Measurements from ENCODE around the gene HEMK1.
A peak's percentile ranks its signal among the peaks of the same experiment; 100 is the strongest.

The HEMK1 gene

GRCh38 chr3:50542177-50543034 is 26.9 kb upstream of the HEMK1 start:
- peak in 1 of 2 donors; percentile 23 for DNase-seq (ENCODE audit: extremely low read depth in 1 of 2, low read depth in 1 of 2)

- no peak for DNase-seq (ENCODE audit: extremely low read depth in 1 of 2, low read depth in 1 of 2)
These were observed 23.5 kb upstream of the HEMK1 start for GRCh38 chr3:50545781-50546180.

GRCh38 chr3:50549226-50549625 is 20.1 kb upstream of the HEMK1 start:
- DNase-seq (ENCODE audit: extremely low read depth in 1 of 2, low read depth in 1 of 2), result no peak

- DNase-seq (ENCODE audit: extremely low read depth in 1 of 2, low read depth in 1 of 2), result peak; percentile 21 to 49
These were observed 19.1 kb upstream of the HEMK1 start for GRCh38 chr3:50550079-50550736.

- no peak for DNase-seq (ENCODE audit: extremely low read depth in 1 of 2, low read depth in 1 of 2)
These were observed 18.2 kb upstream of the HEMK1 start for GRCh38 chr3:50551054-50551659.

GRCh38 chr3:50551681-50552435 is 17.5 kb upstream of the HEMK1 start:
- no peak for DNase-seq (ENCODE audit: extremely low read depth in 1 of 2, low read depth in 1 of 2)

GRCh38 chr3:50552598-50552997 is 16.7 kb upstream of the HEMK1 start:
- DNase-seq (ENCODE audit: extremely low read depth in 1 of 2, low read depth in 1 of 2), result no peak

- DNase-seq (ENCODE audit: extremely low read depth in 1 of 2, low read depth in 1 of 2), result no peak
These were observed 14.8 kb upstream of the HEMK1 start for GRCh38 chr3:50554553-50554952.

GRCh38 chr3:50557106-50557505 is 12.2 kb upstream of the HEMK1 start:
- DNase-seq (ENCODE audit: extremely low read depth in 1 of 2, low read depth in 1 of 2), result no peak

- no peak for DNase-seq (ENCODE audit: extremely low read depth in 1 of 2, low read depth in 1 of 2)
These were observed 11.4 kb upstream of the HEMK1 start for GRCh38 chr3:50557915-50558314.

- DNase-seq (ENCODE audit: extremely low read depth in 1 of 2, low read depth in 1 of 2), result no peak
These were observed 9.6 kb upstream of the HEMK1 start for GRCh38 chr3:50559702-50560101.

GRCh38 chr3:50562861-50563260 is 6.5 kb upstream of the HEMK1 start:
- DNase-seq (ENCODE audit: extremely low read depth in 1 of 2, low read depth in 1 of 2), result no peak

- DNase-seq (ENCODE audit: extremely low read depth in 1 of 2, low read depth in 1 of 2), result no peak
These were observed 5.5 kb upstream of the HEMK1 start for GRCh38 chr3:50563867-50564266.

GRCh38 chr3:50564321-50564720 is 5.0 kb upstream of the HEMK1 start:
- DNase-seq (ENCODE audit: extremely low read depth in 1 of 2, low read depth in 1 of 2), result no peak

- DNase-seq (ENCODE audit: extremely low read depth in 1 of 2, low read depth in 1 of 2), result no peak
These were observed 2.3 kb upstream of the HEMK1 start for GRCh38 chr3:50567011-50567385.

GRCh38 chr3:50567386-50568167 is 1.7 kb upstream of the HEMK1 start, which contains the start of gene C3orf18:
TSS of gene C3orf18 (minus strand) at chr3:50567747. CDS start at chr3:50565699, 2,048 bp downstream.
- peak; percentile 94 for DNase-seq (ENCODE audit: extremely low read depth in 1 of 2, low read depth in 1 of 2)

- no peak for DNase-seq (ENCODE audit: extremely low read depth in 1 of 2, low read depth in 1 of 2)
These were observed 1.4 kb downstream of the HEMK1 start for GRCh38 chr3:50570508-50571279.

GRCh38 chr3:50571486-50571885 is 2.2 kb downstream of the HEMK1 start:
- no peak for DNase-seq (ENCODE audit: extremely low read depth in 1 of 2, low read depth in 1 of 2)

GRCh38 chr3:50572158-50572557 is 2.8 kb downstream of the HEMK1 start:
- DNase-seq (ENCODE audit: extremely low read depth in 1 of 2, low read depth in 1 of 2), result peak; percentile 64 to 71

Measured in stimulated activated CD8-positive, alpha-beta memory T cell treated with anti-CD3 and anti-CD28 coated beads, Interleukin-7, amount 100 ng/mL, for 48 hours (primary cell).